ENCODE results near the gene MDH2.

MDH2 gene

DNA sequence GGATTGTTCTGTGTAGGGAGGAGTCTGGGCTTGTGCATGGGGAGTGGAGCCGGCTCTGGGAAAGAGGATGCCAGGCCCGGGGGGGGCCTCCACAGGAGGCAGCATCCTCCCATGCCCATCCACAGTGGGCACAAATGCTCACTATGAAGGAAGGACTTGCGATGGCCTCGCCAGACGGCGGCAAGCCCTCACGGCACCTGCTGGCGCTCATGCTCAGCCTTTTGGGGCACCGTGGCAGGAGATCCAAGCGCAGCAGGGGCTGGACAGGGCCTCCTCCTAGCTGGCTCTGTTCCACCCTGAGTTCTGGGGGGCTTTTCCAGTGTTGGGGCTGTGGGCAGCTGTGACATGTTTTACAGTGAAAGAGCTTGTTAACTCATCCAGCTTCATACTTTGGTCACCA is 15.2 kb downstream of the MDH2 start:
- Histone ChIP-seq H3K4me1 (ENCODE audit: control insufficient read depth, low read depth, low read length) (no peaks in the 10 kb centered on the region), H3K27me3 (ENCODE audit: control insufficient read depth, insufficient read depth, low read length) (no peaks in the 10 kb centered on the region), H3K27ac (ENCODE audit: low read length) (no peak overlapping the region), H3K4me3 (ENCODE audit: low read length) (no peak overlapping the region), H3K9ac (ENCODE audit: low read length) (no peak overlapping the region), H3K36me3 (ENCODE audit: control insufficient read depth, low read depth, low read length) (peaks cover 85% of the 10 kb centered on the region), H3K9me3 (ENCODE audit: control insufficient read depth, low read depth, low read length) (no peaks in the 10 kb centered on the region)

DNA sequence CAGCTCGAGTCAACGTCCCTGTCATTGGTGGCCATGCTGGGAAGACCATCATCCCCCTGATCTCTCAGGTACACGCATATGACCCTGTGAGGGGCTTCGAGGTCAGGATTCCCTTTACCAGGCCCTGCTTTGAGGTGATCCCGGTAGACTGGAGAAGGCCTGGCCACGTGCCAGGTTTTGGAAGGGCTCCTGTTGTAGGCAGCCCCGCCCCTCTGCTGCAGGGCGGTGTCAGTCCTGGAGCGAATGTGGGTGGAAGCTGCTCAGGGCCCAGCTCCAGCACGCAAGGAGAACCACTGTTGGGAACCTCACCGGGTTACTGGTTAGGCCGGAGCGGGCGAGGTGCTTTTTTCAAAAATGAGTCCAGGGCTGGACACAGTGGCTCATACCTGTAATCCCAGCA is 15.6 kb downstream of the MDH2 start:
- peaks cover 81% of the 10 kb centered on the region for H3K36me3 ChIP-seq (ENCODE audit: control insufficient read depth, low read depth, low read length)
- H3K4me3 ChIP-seq (ENCODE audit: low read length) = no peak overlapping the region
- no peaks in the 10 kb centered on the region for H3K27me3 ChIP-seq (ENCODE audit: control insufficient read depth, insufficient read depth, low read length)
- H3K4me1 ChIP-seq (ENCODE audit: control insufficient read depth, low read depth, low read length) = no peaks in the 10 kb centered on the region
- H3K27ac ChIP-seq (ENCODE audit: low read length) = no peak overlapping the region
- no peaks in the 10 kb centered on the region for H3K9me3 ChIP-seq (ENCODE audit: control insufficient read depth, low read depth, low read length)
- no peak overlapping the region for H3K9ac ChIP-seq (ENCODE audit: low read length)

DNA sequence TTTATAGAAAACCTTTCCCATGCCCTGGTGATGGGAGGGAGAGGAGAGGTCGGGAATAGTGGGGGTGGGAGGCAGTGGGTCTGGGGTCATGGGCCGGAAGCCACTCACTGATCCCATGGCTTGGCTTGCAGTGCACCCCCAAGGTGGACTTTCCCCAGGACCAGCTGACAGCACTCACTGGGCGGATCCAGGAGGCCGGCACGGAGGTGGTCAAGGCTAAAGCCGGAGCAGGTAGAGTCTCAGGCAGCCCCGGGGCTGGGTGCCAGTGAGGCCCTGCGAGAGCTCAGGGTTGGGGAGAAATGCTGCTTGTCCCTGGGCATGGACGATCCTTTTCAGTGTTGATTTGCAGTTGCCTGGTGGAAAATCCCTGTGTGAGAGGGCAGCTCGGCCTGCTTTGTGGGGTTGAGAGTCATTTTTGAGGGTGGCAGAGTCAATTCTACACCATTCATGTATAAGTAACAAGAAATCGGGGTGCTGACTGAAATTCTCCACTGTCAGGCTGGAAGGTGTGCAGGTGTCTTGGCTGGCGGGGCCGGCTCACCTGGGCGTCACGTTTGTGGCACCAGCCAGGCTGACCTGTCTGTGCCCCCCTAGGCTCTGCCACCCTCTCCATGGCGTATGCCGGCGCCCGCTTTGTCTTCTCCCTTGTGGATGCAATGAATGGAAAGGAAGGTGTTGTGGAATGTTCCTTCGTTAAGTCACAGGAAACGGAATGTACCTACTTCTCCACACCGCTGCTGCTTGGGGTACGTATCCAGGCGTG is 16.5 kb downstream of the MDH2 start:
- Histone ChIP-seq H3K9ac (ENCODE audit: low read length) (no peak overlapping the region), H3K27me3 (ENCODE audit: control insufficient read depth, insufficient read depth, low read length) (no peaks in the 10 kb centered on the region), H3K27ac (ENCODE audit: low read length) (no peak overlapping the region), H3K4me3 (ENCODE audit: low read length) (no peak overlapping the region), H3K36me3 (ENCODE audit: control insufficient read depth, low read depth, low read length) (peaks cover 73% of the 10 kb centered on the region), H3K4me1 (ENCODE audit: control insufficient read depth, low read depth, low read length) (no peaks in the 10 kb centered on the region), H3K9me3 (ENCODE audit: control insufficient read depth, low read depth, low read length) (no peaks in the 10 kb centered on the region)

DNA sequence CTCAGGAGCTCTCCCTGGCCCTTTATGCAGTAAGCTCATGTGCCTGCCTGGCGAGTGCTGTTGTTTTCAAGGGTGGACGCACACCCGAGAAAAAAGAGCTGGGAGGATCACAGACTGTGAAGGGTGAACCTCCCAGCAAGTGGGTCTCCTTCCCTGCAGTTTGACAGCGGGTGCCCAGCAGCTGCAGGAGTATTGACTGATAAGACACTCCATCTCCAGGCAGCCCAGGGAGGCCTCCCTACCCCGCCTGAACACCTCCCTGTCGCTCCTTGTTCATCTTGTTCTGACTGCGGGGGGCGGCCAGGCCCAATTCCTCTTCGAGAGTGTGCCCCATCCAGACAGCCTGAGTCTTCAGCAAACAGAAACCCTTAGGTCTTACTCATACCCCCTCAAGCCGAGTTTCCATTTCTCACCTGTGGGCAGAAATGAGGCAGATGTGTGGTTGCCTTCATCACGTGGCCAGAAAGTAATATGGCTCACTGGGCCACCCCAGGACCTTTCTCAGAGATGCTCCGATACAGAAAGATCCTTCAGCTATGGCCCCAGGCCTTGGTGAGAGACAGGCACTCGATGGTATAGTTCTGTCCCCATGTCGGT is 17.2 kb downstream of the MDH2 start:
- Histone ChIP-seq H3K27me3 (ENCODE audit: control insufficient read depth, insufficient read depth, low read length) (no peaks in the 10 kb centered on the region), H3K27ac (ENCODE audit: low read length) (no peak overlapping the region), H3K4me3 (ENCODE audit: low read length) (no peak overlapping the region), H3K9me3 (ENCODE audit: control insufficient read depth, low read depth, low read length) (no peaks in the 10 kb centered on the region), H3K36me3 (ENCODE audit: control insufficient read depth, low read depth, low read length) (peaks cover 65% of the 10 kb centered on the region), H3K4me1 (ENCODE audit: control insufficient read depth, low read depth, low read length) (no peaks in the 10 kb centered on the region), H3K9ac (ENCODE audit: low read length) (no peak overlapping the region)

- peaks cover 47% of the 10 kb centered on the region for H3K36me3 ChIP-seq (ENCODE audit: control insufficient read depth, low read depth, low read length)
These were observed 19.0 kb downstream of the MDH2 start for GRCh38 chr7:76066716-76067503.

DNA sequence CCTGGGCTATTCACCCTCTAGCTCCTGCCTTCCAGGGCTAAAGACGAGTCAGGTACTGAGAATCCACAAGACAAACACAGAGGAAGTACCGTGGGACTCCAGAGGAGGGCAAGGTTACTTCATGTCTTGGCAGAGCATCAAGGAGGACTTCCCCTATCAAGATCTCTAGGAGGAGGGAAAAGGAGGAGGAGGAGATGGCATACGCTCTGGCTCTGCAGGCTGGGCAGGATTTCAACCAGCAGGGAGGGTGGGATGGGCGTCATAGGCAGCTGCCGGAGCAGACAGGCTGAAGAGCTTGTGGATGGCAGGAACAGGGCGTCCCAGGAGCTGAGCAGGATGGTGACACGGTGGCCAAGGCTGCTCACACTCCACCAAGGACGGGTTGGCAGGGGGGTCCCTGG is 21.3 kb downstream of the MDH2 start:
- peaks cover 27% of the 10 kb centered on the region for H3K36me3 ChIP-seq (ENCODE audit: control insufficient read depth, low read depth, low read length)
- H3K27ac ChIP-seq (ENCODE audit: low read length) = no peak overlapping the region
- no peak overlapping the region for H3K9ac ChIP-seq (ENCODE audit: low read length)

More at GRCh38 chr7:76066716-76067503, 19.0 kb downstream of the MDH2 start:
- H3K27me3 ChIP-seq (ENCODE audit: control insufficient read depth, insufficient read depth, low read length) = no peaks in the 10 kb centered on the region
- no peak overlapping the region for H3K27ac ChIP-seq (ENCODE audit: low read length)
- H3K4me1 ChIP-seq (ENCODE audit: control insufficient read depth, low read depth, low read length) = no peaks in the 10 kb centered on the region
- no peak overlapping the region for H3K4me3 ChIP-seq (ENCODE audit: low read length)
- H3K9ac ChIP-seq (ENCODE audit: low read length) = no peak overlapping the region
- no peaks in the 10 kb centered on the region for H3K9me3 ChIP-seq (ENCODE audit: control insufficient read depth, low read depth, low read length)

DNA sequence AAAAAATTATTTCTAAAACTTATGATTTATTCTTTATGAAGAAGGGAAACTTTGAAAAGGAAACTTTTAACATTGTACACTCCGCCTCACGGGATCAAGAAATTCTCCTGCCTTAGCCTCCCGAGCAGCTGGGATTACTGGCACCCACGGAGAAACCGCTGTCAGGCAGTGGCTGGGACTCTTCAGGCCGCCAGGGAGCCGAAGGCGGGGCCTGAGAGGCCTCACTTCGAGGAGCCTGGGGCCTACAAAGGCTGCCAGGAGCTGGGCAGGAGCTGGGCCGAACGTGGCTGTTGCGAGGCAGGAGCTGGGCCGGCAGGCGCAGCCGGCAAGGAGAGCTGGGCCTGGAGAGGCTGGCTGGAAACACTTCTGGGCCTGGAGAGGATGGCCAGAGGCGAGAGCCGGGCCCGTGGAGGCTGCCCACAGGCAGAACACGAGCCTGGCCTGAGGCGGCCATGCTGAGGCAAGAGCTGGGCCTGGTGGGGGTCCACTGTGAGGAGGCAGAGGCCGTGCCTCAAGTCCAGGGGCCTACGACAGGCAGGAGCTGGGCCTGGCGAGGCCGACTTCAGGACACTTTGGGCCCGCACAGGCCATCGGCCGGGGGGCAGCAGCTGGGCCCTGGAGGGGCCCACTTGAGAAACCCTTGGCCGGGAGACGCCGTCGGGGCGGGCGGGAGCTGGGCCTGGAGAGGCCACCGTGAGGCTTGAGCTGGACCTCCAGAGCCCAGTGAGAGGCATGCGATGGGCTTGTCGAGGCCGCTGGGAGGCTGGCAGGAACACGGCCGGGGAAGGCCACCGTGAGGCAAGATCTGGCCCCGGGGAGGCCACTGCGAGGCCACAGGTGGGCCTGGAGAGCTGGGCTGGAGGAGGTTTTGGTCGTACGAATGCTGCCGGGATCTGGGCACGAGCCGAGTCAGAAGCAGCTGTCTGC is 23.7 kb downstream of the MDH2 start:
- Histone ChIP-seq H3K4me3 (ENCODE audit: low read length) (no peak overlapping the region), H3K27ac (ENCODE audit: low read length) (no peak overlapping the region), H3K36me3 (ENCODE audit: control insufficient read depth, low read depth, low read length) (peaks cover 4% of the 10 kb centered on the region), H3K9ac (ENCODE audit: low read length) (no peak overlapping the region), H3K9me3 (ENCODE audit: control insufficient read depth, low read depth, low read length) (no peaks in the 10 kb centered on the region), H3K27me3 (ENCODE audit: control insufficient read depth, insufficient read depth, low read length) (no peaks in the 10 kb centered on the region), H3K4me1 (ENCODE audit: control insufficient read depth, low read depth, low read length) (no peaks in the 10 kb centered on the region)

More for the DNA sequence above, 21.3 kb downstream of the MDH2 start:
- Histone ChIP-seq H3K27me3 (ENCODE audit: control insufficient read depth, insufficient read depth, low read length) (no peaks in the 10 kb centered on the region), H3K4me1 (ENCODE audit: control insufficient read depth, low read depth, low read length) (no peaks in the 10 kb centered on the region), H3K9me3 (ENCODE audit: control insufficient read depth, low read depth, low read length) (no peaks in the 10 kb centered on the region), H3K4me3 (ENCODE audit: low read length) (no peak overlapping the region)

DNA sequence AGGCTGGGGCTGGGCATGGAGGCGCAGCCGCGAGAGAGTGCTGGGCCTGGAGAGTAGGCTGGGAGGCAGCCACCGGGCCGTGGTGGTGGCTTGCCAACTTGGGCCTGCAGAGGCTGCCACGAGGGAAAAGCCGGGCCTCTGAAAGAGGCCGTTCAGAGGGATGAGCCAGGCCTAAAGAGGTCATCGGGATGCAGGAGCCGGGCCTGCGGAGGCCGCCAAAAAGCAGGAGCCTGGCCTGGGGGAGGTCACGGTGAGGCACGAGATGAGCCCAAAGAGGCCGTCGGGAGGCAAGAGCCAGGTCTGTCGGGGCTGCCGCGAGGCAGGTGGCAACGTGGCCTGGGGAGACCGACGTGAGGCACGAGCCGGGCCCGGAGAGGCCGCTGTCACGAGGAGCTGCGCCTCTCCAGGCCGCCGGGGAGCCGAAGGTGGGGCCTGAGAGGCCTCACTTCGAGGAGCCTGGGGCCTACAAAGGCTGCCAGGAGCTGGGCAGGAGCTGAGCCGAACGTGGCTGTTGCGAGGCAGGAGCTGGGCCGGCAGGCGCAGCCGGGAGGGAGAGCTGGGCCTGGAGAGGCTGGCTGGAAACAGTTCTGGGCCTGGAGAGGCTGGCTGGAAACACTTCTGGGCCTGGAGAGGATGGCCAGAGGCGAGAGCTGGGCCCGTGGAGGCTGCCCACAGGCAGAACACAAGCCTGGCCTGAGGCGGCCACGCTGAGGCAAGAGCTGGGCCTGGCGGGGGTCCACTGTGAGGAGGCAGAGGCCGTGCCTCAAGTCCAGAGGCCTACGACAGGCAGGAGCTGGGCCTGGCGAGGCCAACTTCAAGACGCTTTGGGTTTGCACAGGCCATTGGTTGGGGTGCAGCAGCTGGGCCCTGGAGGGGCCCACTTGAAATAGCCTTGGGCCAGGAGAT is 24.6 kb downstream of the MDH2 start:
- no peaks in the 10 kb centered on the region for H3K9me3 ChIP-seq (ENCODE audit: control insufficient read depth, low read depth, low read length)
- no peaks in the 10 kb centered on the region for H3K27me3 ChIP-seq (ENCODE audit: control insufficient read depth, insufficient read depth, low read length)
- H3K4me3 ChIP-seq (ENCODE audit: low read length) = no peak overlapping the region
- H3K4me1 ChIP-seq (ENCODE audit: control insufficient read depth, low read depth, low read length) = no peaks in the 10 kb centered on the region
- H3K27ac ChIP-seq (ENCODE audit: low read length) = no peak overlapping the region
- no peaks in the 10 kb centered on the region for H3K36me3 ChIP-seq (ENCODE audit: control insufficient read depth, low read depth, low read length)
- no peak overlapping the region for H3K9ac ChIP-seq (ENCODE audit: low read length)

DNA sequence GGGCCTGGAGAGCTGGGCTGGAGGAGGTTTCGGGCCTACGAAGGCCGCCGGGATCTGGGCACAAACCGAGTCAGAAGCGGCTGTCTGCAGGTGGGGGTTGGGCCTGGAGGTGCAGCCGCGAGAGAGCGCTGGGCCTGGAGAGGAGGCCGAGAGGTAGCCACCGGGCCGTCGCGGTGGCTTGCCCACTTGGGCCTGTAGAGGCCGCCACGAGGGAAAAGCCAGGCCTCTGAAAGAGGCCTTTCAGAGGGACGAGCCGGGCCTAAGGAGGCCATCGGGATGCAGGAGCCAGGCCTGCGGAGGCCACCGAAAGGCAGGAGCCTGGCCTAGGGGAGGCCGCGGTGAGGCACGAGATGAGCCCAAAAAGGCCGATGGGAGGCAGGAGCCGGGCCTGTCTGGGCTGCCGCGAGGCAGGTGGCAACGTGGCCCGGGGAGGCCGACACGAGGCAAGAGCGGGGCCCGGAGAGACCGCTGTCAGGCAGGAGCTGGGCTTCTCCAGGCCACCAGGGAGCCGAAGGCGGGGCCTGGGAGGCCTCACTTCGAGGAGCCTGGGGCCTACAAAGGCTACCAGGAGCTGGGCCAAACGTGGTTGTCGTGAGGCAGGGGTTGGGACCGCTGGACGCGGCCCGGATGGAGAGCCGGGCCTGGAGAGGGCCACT is 25.6 kb downstream of the MDH2 start:
- no peaks in the 10 kb centered on the region for H3K4me1 ChIP-seq (ENCODE audit: control insufficient read depth, low read depth, low read length)
- H3K36me3 ChIP-seq (ENCODE audit: control insufficient read depth, low read depth, low read length) = no peaks in the 10 kb centered on the region
- H3K27ac ChIP-seq (ENCODE audit: low read length) = no peak overlapping the region

DNA sequence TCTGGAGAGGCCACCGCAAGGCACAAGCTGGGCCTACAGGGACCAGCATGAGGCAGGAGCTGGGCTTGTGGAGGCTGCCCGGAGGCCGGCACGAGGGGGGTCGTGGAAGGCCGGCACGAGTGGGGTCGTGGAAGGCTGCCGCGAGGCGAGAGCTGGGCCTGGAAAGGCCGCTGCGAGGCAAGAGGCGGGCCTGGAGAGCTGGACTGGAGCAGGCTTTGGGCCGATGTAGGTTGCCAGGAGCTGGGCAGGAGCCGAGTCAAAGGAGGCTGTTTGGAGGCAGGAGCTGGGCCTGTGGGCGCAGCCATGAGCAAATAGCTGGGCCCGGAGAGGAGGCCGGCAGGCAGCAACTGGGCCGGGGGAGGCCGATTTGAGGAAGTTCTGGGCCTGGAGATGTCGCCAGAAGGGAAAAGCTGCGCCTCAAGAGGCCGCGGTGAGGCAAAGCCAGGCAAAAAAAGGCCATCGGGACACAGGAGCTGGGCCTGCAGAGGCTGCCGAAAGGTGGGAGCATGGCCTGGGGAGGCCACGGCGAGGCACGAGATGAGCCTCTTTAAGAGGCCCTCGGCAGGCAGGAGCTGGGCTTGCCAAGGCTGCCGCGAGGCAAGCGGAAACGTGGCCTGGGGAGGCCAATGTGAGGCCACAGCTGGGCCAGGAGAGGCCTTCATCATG is 26.5 kb downstream of the MDH2 start:
- Histone ChIP-seq H3K27ac (ENCODE audit: low read length) (no peak overlapping the region), H3K4me1 (ENCODE audit: control insufficient read depth, low read depth, low read length) (no peaks in the 10 kb centered on the region), H3K4me3 (ENCODE audit: low read length) (no peak overlapping the region), H3K36me3 (ENCODE audit: control insufficient read depth, low read depth, low read length) (no peaks in the 10 kb centered on the region), H3K9me3 (ENCODE audit: control insufficient read depth, low read depth, low read length) (no peaks in the 10 kb centered on the region), H3K9ac (ENCODE audit: low read length) (no peak overlapping the region), H3K27me3 (ENCODE audit: control insufficient read depth, insufficient read depth, low read length) (no peaks in the 10 kb centered on the region)

More for the DNA sequence above, 25.6 kb downstream of the MDH2 start:
- H3K4me3 ChIP-seq (ENCODE audit: low read length) = no peak overlapping the region
- H3K27me3 ChIP-seq (ENCODE audit: control insufficient read depth, insufficient read depth, low read length) = no peaks in the 10 kb centered on the region
- no peak overlapping the region for H3K9ac ChIP-seq (ENCODE audit: low read length)
- no peaks in the 10 kb centered on the region for H3K9me3 ChIP-seq (ENCODE audit: control insufficient read depth, low read depth, low read length)

Measured in iPS-18a (cell line).